Tibial artery (tissue), 4 donors: ENCODE measurements around the gene ERVFRD-1.

Source experiments
- DNase-seq, 2 donors: peaks; one replicate each; pipeline ENCODE4 v3.0.0-alpha.2; 2019
- H3K27ac ChIP-seq, 2 donors: fragments of 200-600 bp; sonication (generic) in 1 of 2; 1 replicate in 1 of 2; 2 replicates in 1 of 2; pipeline ENCODE4 v1.5.1; 2018 to 2019; ENCODE audit warnings: mild to moderate bottlenecking in 1 of 2
- H3K27me3 ChIP-seq, 2 donors: fragments of 200-600 bp; sonication (generic) in 1 of 2; one replicate each; pipeline versions ENCODE4 v1.5.1 to v1.6.0; 2016 to 2019
- H3K36me3 ChIP-seq, 3 donors: fragments of 200-600 bp; sonication (generic) in 2 of 3; one replicate each; pipeline ENCODE4 v1.5.1; 2016 to 2019; ENCODE audit warnings: mild to moderate bottlenecking in 2 of 3
- H3K4me1 ChIP-seq, 4 donors: fragments of 200-600 bp; sonication (generic) in 2 of 4; 1 replicate in 3 of 4; 2 replicates in 1 of 4; pipeline ENCODE4 v1.5.1; 2016 to 2019
- H3K4me3 ChIP-seq, 2 donors: fragments of 200-600 bp; sonication (generic) in 1 of 2; 1 replicate in 1 of 2; 2 replicates in 1 of 2; pipeline ENCODE4 v1.5.1; 2018 to 2019; ENCODE audit warnings: mild to moderate bottlenecking in 2 of 2
- H3K9me3 ChIP-seq, 3 donors: fragments of 200-600 bp; sonication (generic) in 1 of 3; one replicate each; pipeline ENCODE4 v1.5.1; 2016 to 2019
- CTCF ChIP-seq, 2 experiments: fragments of 200-600 bp in 1 of 2; fragments of 450-650 bp in 1 of 2; IDR thresholded peaks; one replicate each; pipeline ENCODE4 v1.5.1; 2017 to 2019; ENCODE audit warnings: antibody characterized with exemption in 2 of 2, mild to moderate bottlenecking in 1 of 2, moderate library complexity in 1 of 2
- intact Hi-C: fragments of 100-400 bp; cut with DNase I; formaldehyde crosslinking; loops from one replicate; pipeline ENCODE4 v1.15.0; 2023; ENCODE audit warnings: low total_unique reads

ERVFRD-1 gene

GRCh38 chr6:11151488-11151887, 40.0 kb upstream of the ERVFRD-1 start:
- H3K4me3 ChIP-seq: no peak overlapping the region
- no peaks in the 10 kb centered on the region for H3K4me1 ChIP-seq
- no peaks in the 10 kb centered on the region for H3K9me3 ChIP-seq
- no peaks in the 10 kb centered on the region for H3K27me3 ChIP-seq
- no peak overlapping the region for H3K27ac ChIP-seq
- intact Hi-C loops: no loop called here
- TF ChIP-seq CTCF (IDR thresholded peaks at IDR 0.05): no peak
- no peak for DNase-seq
- no peaks in the 10 kb centered on the region for H3K36me3 ChIP-seq

- Histone ChIP-seq H3K36me3 (no peaks in the 10 kb centered on the region), H3K27ac (no peak overlapping the region)
Observed at GRCh38 chr6:11149551-11149950, 38.0 kb upstream of the ERVFRD-1 start.

GRCh38 chr6:11146117-11146826, 34.7 kb upstream of the ERVFRD-1 start:
- H3K27me3 ChIP-seq: no peaks in the 10 kb centered on the region
- no peak overlapping the region for H3K4me3 ChIP-seq
- no peak for TF ChIP-seq CTCF (IDR thresholded peaks at IDR 0.05)
- no peak for DNase-seq
- intact Hi-C loops: loop anchor here (5.0 kb wide), 2 partner anchors 351 to 426 kb away; no protein-coding TSS in a partner anchor
- H3K9me3 ChIP-seq: no peaks in the 10 kb centered on the region
- peaks cover 0 to 3% (median 0%) of the 10 kb centered on the region in 4 donors for H3K4me1 ChIP-seq
- no peaks in the 10 kb centered on the region for H3K36me3 ChIP-seq
- H3K27ac ChIP-seq: no peak overlapping the region

More at GRCh38 chr6:11149551-11149950, 38.0 kb upstream of the ERVFRD-1 start:
- no peak for DNase-seq
- Histone ChIP-seq H3K27me3 (no peaks in the 10 kb centered on the region), H3K4me3 (no peak overlapping the region), H3K4me1 (peaks cover 0 to under 1% (median 0%) of the 10 kb centered on the region in 4 donors), H3K9me3 (no peaks in the 10 kb centered on the region)
- intact Hi-C loops: loop anchor here (5.0 kb wide), 2 partner anchors 348 to 423 kb away; no protein-coding TSS in a partner anchor
- TF ChIP-seq CTCF (IDR thresholded peaks at IDR 0.05): no peak

- no peaks in the 10 kb centered on the region for H3K27me3 ChIP-seq
- H3K36me3 ChIP-seq: no peaks in the 10 kb centered on the region
- no peak overlapping the region for H3K27ac ChIP-seq
- TF ChIP-seq CTCF (IDR thresholded peaks at IDR 0.05): peak; percentile 88 to 91
- DNase-seq: peak; percentile 73 to 85
- no peak overlapping the region for H3K4me3 ChIP-seq
- H3K4me1 ChIP-seq: peaks cover 0 to 3% (median 0%) of the 10 kb centered on the region in 4 donors
- intact Hi-C loops: loop anchor here (2.0 kb wide), 1 partner anchor 28 kb away; no protein-coding TSS in a partner anchor
- H3K9me3 ChIP-seq: no peaks in the 10 kb centered on the region
Observed at GRCh38 chr6:11144393-11144851, 32.9 kb upstream of the ERVFRD-1 start.

GRCh38 chr6:11143394-11144371, 32.2 kb upstream of the ERVFRD-1 start:
- TF ChIP-seq CTCF (IDR thresholded peaks at IDR 0.05): no peak
- intact Hi-C loops: loop anchor here (2.0 kb wide), 1 partner anchor 29 kb away; no protein-coding TSS in a partner anchor
- DNase-seq: peak; percentile 77 to 84

More at GRCh38 chr6:11143394-11144371, 32.2 kb upstream of the ERVFRD-1 start:
- Histone ChIP-seq H3K27me3 (no peaks in the 10 kb centered on the region), H3K36me3 (no peaks in the 10 kb centered on the region), H3K9me3 (no peaks in the 10 kb centered on the region), H3K4me3 (no peak overlapping the region), H3K4me1 (peaks cover 0 to 3% (median 0%) of the 10 kb centered on the region in 4 donors), H3K27ac (no peak overlapping the region)
